ENCODE data around the gene HBS1L. TPM values are rescaled to one million over a fixed set of nuclear protein-coding genes. Genes with fewer than 3 reads are reported as not detected.

Gene HBS1L
- total RNA-seq, 1 donor from 2014 or later = 97.5 TPM

GRCh38 chr6:134999107-134999506 lies 55.5 kb downstream of the HBS1L start:
- Histone ChIP-seq H3K27me3 (ENCODE audit: control insufficient read depth, insufficient read depth, low read length) (no peaks in the 10 kb centered on the region), H3K36me3 (ENCODE audit: control insufficient read depth, insufficient read depth, low read length) (no peaks in the 10 kb centered on the region), H3K4me3 (ENCODE audit: low read depth, low read length) (no peak overlapping the region)
- DNase-seq (ENCODE audit: low read depth) = no peak
- TF ChIP-seq CTCF (IDR thresholded peaks at IDR 0.05; ENCODE audit: insufficient read depth, low read length, poor library complexity, severe bottlenecking) = no peak

- H3K4me3 ChIP-seq (ENCODE audit: low read depth, low read length) = no peak overlapping the region
- no peak for TF ChIP-seq CTCF (IDR thresholded peaks at IDR 0.05; ENCODE audit: insufficient read depth, low read length, poor library complexity, severe bottlenecking)
- H3K36me3 ChIP-seq (ENCODE audit: control insufficient read depth, insufficient read depth, low read length) = no peaks in the 10 kb centered on the region
- no peaks in the 10 kb centered on the region for H3K27me3 ChIP-seq (ENCODE audit: control insufficient read depth, insufficient read depth, low read length)
- DNase-seq (ENCODE audit: low read depth) = no peak
These were observed 57.3 kb downstream of the HBS1L start for GRCh38 chr6:134997133-134997995.

GRCh38 chr6:134995536-134995935 lies 59.1 kb downstream of the HBS1L start:
- no peak for DNase-seq (ENCODE audit: low read depth)
- H3K4me3 ChIP-seq (ENCODE audit: low read depth, low read length) = no peak overlapping the region
- no peaks in the 10 kb centered on the region for H3K36me3 ChIP-seq (ENCODE audit: control insufficient read depth, insufficient read depth, low read length)
- no peaks in the 10 kb centered on the region for H3K27me3 ChIP-seq (ENCODE audit: control insufficient read depth, insufficient read depth, low read length)
- no peak for TF ChIP-seq CTCF (IDR thresholded peaks at IDR 0.05; ENCODE audit: insufficient read depth, low read length, poor library complexity, severe bottlenecking)

- no peak for DNase-seq (ENCODE audit: low read depth)
- H3K27me3 ChIP-seq (ENCODE audit: control insufficient read depth, insufficient read depth, low read length) = no peaks in the 10 kb centered on the region
- H3K36me3 ChIP-seq (ENCODE audit: control insufficient read depth, insufficient read depth, low read length) = no peaks in the 10 kb centered on the region
- H3K4me3 ChIP-seq (ENCODE audit: low read depth, low read length) = no peak overlapping the region
- TF ChIP-seq CTCF (IDR thresholded peaks at IDR 0.05; ENCODE audit: insufficient read depth, low read length, poor library complexity, severe bottlenecking) = no peak
These were observed 60.2 kb downstream of the HBS1L start for GRCh38 chr6:134994431-134994830.

GRCh38 chr6:134992155-134992554 lies 62.5 kb downstream of the HBS1L start:
- no peak for TF ChIP-seq CTCF (IDR thresholded peaks at IDR 0.05; ENCODE audit: insufficient read depth, low read length, poor library complexity, severe bottlenecking)
- DNase-seq (ENCODE audit: low read depth) = no peak
- Histone ChIP-seq H3K36me3 (ENCODE audit: control insufficient read depth, insufficient read depth, low read length) (no peaks in the 10 kb centered on the region), H3K27me3 (ENCODE audit: control insufficient read depth, insufficient read depth, low read length) (no peaks in the 10 kb centered on the region), H3K4me3 (ENCODE audit: low read depth, low read length) (no peak overlapping the region)

- no peaks in the 10 kb centered on the region for H3K27me3 ChIP-seq (ENCODE audit: control insufficient read depth, insufficient read depth, low read length)
These were observed 64.4 kb downstream of the HBS1L start for GRCh38 chr6:134990262-134990661.

More at GRCh38 chr6:134990262-134990661, 64.4 kb downstream of the HBS1L start:
- Histone ChIP-seq H3K36me3 (ENCODE audit: control insufficient read depth, insufficient read depth, low read length) (no peaks in the 10 kb centered on the region), H3K4me3 (ENCODE audit: low read depth, low read length) (no peak overlapping the region)
- no peak for TF ChIP-seq CTCF (IDR thresholded peaks at IDR 0.05; ENCODE audit: insufficient read depth, low read length, poor library complexity, severe bottlenecking)
- DNase-seq (ENCODE audit: low read depth) = no peak
